Panc1 (cell line): ENCODE results near the gene ZNF454. TPM values are rescaled to one million over a fixed set of nuclear protein-coding genes. Genes with fewer than 3 reads are reported as not detected.

Source experiments
- ATAC-seq: fragments of 200-7000 bp; cut with Tn5 transposase; 2 replicates; pipeline ENCODE4 v1.9.1; 2020; ENCODE audit warnings: mild to moderate bottlenecking, moderate library complexity
- BruUV-seq: library from RNA; stranded (reverse); fragments of 400-500 nt; replicated peaks from 2 replicates; lab custom pipeline; 2021; lab: Mats Ljungman, UMichigan
- CTCF ChIA-PET: fragments of 300-600 bp; sonication (Branson Sonifier 250); formaldehyde crosslinking; loops from one replicate; lab custom pipeline; 2022; ENCODE audit warnings: antibody characterized with exemption; lab: Charles Lee
- POLR2A ChIA-PET: fragments of 300-600 bp; sonication (Branson Sonifier 250); formaldehyde crosslinking; loops from one replicate; lab custom pipeline; 2022; ENCODE audit warnings: antibody characterized with exemption; lab: Charles Lee
- DNase-seq: peaks from one replicate; pipeline ENCODE4 v3.0.0-alpha.2; 2010; ENCODE audit warnings: low read depth, low spot score
- H3K27ac ChIP-seq: 2 replicates; pipeline ENCODE4 v1.5.1; 2011; ENCODE audit warnings: mild to moderate bottlenecking, low read length, inconsistent platforms
- H3K27me3 ChIP-seq: fragments of 200-500 bp; sonication (Bioruptor generic); 2 replicates; pipeline ENCODE4 v1.6.0; 2014; ENCODE audit warnings: low read length, inconsistent platforms; ENCODE audit not compliant: control insufficient read depth, insufficient read depth
- H3K36me3 ChIP-seq: fragments of 200-500 bp; sonication (Bioruptor generic); 2 replicates; pipeline ENCODE4 v1.5.1; 2014; ENCODE audit warnings: inconsistent platforms, mild to moderate bottlenecking, low read length, moderate library complexity; ENCODE audit not compliant: control insufficient read depth, insufficient read depth
- H3K4me1 ChIP-seq: 2 replicates; pipeline ENCODE4 v1.5.1; 2011; ENCODE audit warnings: inconsistent platforms, mild to moderate bottlenecking, low read length, moderate library complexity; ENCODE audit not compliant: control insufficient read depth, insufficient read depth
- H3K4me3 ChIP-seq, 2 experiments: 2 replicates each; pipeline ENCODE4 v1.5.1; 2011 to 2012; ENCODE audit warnings: low read depth in 2 of 2, low read length in 2 of 2, mild to moderate bottlenecking in 2 of 2, inconsistent platforms in 1 of 2, moderate library complexity in 1 of 2
- H3K9me3 ChIP-seq: fragments of 200-500 bp; sonication (Bioruptor generic); 2 replicates; pipeline ENCODE4 v1.5.1; 2014; ENCODE audit warnings: low read depth, mild to moderate bottlenecking, inconsistent platforms, low read length, moderate library complexity; ENCODE audit not compliant: control insufficient read depth, insufficient read depth
- CTCF ChIP-seq: fragments of 450-650 bp; IDR thresholded peaks from 2 replicates; pipeline ENCODE4 v1.5.1; 2017; ENCODE audit warnings: mild to moderate bottlenecking
- POLR2AphosphoS5 ChIP-seq: IDR thresholded peaks from 2 replicates; pipeline ENCODE4 v1.6.1; 2012; ENCODE audit warnings: mild to moderate bottlenecking, low read depth, low read length, moderate library complexity
- REST ChIP-seq, 2 experiments: IDR thresholded peaks; 2 replicates each; pipeline ENCODE4 v1.6.1; 2011 to 2012; ENCODE audit warnings: low read depth in 2 of 2, control low read depth in 1 of 2, low read length in 1 of 2, mild to moderate bottlenecking in 1 of 2, moderate library complexity in 1 of 2; ENCODE audit not compliant: insufficient read depth in 1 of 2
- SIN3A ChIP-seq: IDR thresholded peaks from 2 replicates; pipeline ENCODE4 v1.6.1; 2012; ENCODE audit warnings: low read depth, mild to moderate bottlenecking, low read length, moderate library complexity, borderline replicate concordance; ENCODE audit not compliant: insufficient read depth
- TCF7L2 ChIP-seq: IDR thresholded peaks from 2 replicates; pipeline ENCODE4 v1.6.1; 2011; ENCODE audit warnings: mild to moderate bottlenecking, low read depth, low read length, inconsistent platforms
- in situ Hi-C: cut with HindIII; loops from 2 replicates; pipeline ENCODE4 v1.10.0; 2016; ENCODE audit warnings: low sequenced_read_pairs, low pct_unique_long_range_greater_than_20kb
- intact Hi-C: fragments of 100-400 bp; cut with micrococcal nuclease; formaldehyde crosslinking; loops from one replicate; pipeline ENCODE4 v1.10.0; 2022; ENCODE audit not compliant: unreplicated experiment
- total RNA-seq: library from RNA; stranded (reverse); gene quantifications from one replicate; pipeline ENCODE4 v1.2.1, GENCODE V29; 2021; ENCODE audit not compliant: unreplicated experiment

Gene ZNF454
- total RNA-seq, 1 experiment from 2014 or later = 0.10 TPM

DNA sequence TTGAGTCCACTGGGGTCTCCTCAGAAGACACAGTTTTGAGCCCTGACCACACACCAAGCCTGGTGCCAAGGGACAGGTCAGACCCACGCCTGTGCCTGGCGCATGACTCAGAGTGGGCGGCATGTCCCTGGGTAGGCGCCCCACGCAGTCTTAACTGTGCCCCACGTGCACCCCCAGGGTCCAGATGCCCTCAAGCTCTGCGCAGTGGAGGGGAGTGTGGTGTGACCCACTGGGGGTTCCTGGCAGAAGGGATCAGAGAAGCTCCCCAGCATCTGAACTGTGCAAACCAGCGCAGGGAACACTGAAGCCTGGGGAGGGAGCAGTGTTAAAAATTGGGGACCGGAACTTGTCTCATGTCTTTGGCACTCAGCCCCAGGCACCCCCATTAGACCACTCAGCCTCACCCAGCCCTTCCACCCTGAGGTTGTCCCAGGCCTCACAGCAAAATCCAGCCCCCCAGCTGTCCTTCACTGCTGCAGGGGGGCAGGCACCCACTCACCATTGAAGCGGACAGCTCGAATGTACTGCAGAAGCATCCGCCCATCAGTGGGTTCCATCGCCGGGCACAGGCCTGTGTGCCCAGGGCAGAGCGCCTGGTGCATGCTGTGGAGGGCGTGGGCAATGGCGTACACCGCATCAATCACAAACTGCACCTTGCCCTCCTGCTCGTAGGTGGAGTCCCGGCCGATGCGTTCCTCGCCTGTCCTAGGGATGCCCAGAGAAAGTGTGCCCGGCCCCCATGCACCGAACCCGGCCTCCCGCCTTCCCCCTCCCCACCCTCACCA lies 47.6 kb downstream of the ZNF454 start:
- CTCF ChIA-PET = no interaction called here

GRCh38 chr5:178989311-178989710 lies 48.3 kb downstream of the ZNF454 start:
- Histone ChIP-seq H3K4me1 (no peaks in the 10 kb centered on the region), H3K9me3 (no peaks in the 10 kb centered on the region), H3K27me3 (no peaks in the 10 kb centered on the region), H3K36me3 (no peaks in the 10 kb centered on the region), H3K27ac (no peak overlapping the region), H3K4me3 (no peak overlapping the region)
- TF ChIP-seq SIN3A (no peak), POLR2AphosphoS5 (no peak), REST (IDR thresholded peaks at IDR 0.05; ENCODE audit: insufficient read depth in 1 of 2, low read depth in 2 of 2, low read length in 1 of 2) (no peak), TCF7L2 (no peak), CTCF (no peak)
- POLR2A ChIA-PET = no interaction called here
- DNase-seq (no peak), ATAC-seq (no peak)
- in situ Hi-C loops (no loop called here), intact Hi-C loops (no loop called here)
- no TSS peak for BruUV-seq
- CTCF ChIA-PET = no interaction called here

More for the DNA sequence above, 47.6 kb downstream of the ZNF454 start:
- in situ Hi-C loops (no loop called here), intact Hi-C loops (no loop called here)
- DNase-seq (no peak), ATAC-seq (no peak)
- no peaks in the 10 kb centered on the region for H3K9me3 ChIP-seq
- H3K27ac ChIP-seq = no peak overlapping the region
- no peaks in the 10 kb centered on the region for H3K36me3 ChIP-seq
- H3K4me3 ChIP-seq = no peak overlapping the region
- H3K4me1 ChIP-seq = no peaks in the 10 kb centered on the region
- H3K27me3 ChIP-seq = no peaks in the 10 kb centered on the region
- POLR2A ChIA-PET = no interaction called here
- TF ChIP-seq REST (IDR thresholded peaks at IDR 0.05; ENCODE audit: insufficient read depth in 1 of 2, low read depth in 2 of 2, low read length in 1 of 2) (no peak), POLR2AphosphoS5 (no peak), CTCF (no peak), TCF7L2 (no peak), SIN3A (no peak)
- BruUV-seq = no TSS peak
